ENCODE measurements around the gene SHROOM3. TPM values are rescaled to one million over a fixed set of nuclear protein-coding genes. Genes with fewer than 3 reads are reported as not detected.

The SHROOM3 gene
- polyA plus RNA-seq, 1 experiment: 9.5 TPM

- no peak overlapping the region for H3K4me3 ChIP-seq (ENCODE audit: low read depth, low read length)
- no peaks in the 10 kb centered on the region for H3K9me3 ChIP-seq (ENCODE audit: control insufficient read depth, insufficient read depth, low read length)
- POLR2A ChIA-PET: no interaction called here
- CTCF ChIA-PET: interaction anchor here (0.6 to 1.4 kb wide), 3 partner anchors 15 to 44 kb away, joined by 3 to 5 read pairs (median 4); no protein-coding TSS in a partner anchor
- no peak for DNase-seq (ENCODE audit: low read depth, low spot score)
- no peak for TF ChIP-seq CTCF (IDR thresholded peaks at IDR 0.05; ENCODE audit: low read depth, low read length)
- peaks cover 10% of the 10 kb centered on the region for H3K27me3 ChIP-seq (ENCODE audit: control insufficient read depth, insufficient read depth, low read length)
- H3K27ac ChIP-seq (ENCODE audit: low read depth, low read length): no peak overlapping the region
Observed at GRCh38 chr4:76488888-76489685, 54.1 kb downstream of the SHROOM3 start.

DNA sequence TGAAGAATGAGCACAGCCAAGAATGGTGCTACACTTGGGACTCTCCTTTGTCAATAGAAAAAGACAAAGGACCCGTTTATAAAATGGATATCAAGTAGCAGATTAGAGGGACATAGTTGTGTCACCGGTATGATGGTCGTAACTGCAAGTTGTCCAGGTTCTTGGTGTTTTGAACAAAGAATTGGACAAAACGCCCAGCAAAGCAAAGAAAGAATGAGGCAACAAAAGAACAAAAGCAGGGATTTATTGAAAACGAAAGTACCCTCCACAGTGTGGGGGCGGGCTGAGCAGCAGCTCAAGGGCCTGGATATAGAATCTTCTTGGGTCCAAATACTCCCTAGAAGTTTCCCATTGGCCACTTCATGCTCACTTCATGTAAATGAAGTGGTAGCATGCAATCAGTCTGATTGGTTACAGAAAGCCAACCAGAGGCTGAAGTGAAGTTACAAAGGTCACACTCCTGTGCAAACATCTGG is 54.7 kb downstream of the SHROOM3 start:
- H3K27ac ChIP-seq (ENCODE audit: low read depth, low read length): no peak overlapping the region
- ChIA-PET CTCF (interaction anchor here (0.6 to 1.0 kb wide), 2 partner anchors 15 to 45 kb away, joined by 3 to 4 read pairs; no protein-coding TSS in a partner anchor), POLR2A (no interaction called here)
- no peak for DNase-seq (ENCODE audit: low read depth, low spot score)
- no peak overlapping the region for H3K4me3 ChIP-seq (ENCODE audit: low read depth, low read length)
- H3K9me3 ChIP-seq (ENCODE audit: control insufficient read depth, insufficient read depth, low read length): no peaks in the 10 kb centered on the region
- TF ChIP-seq CTCF (IDR thresholded peaks at IDR 0.05; ENCODE audit: low read depth, low read length): no peak
- H3K27me3 ChIP-seq (ENCODE audit: control insufficient read depth, insufficient read depth, low read length): peaks cover 14% of the 10 kb centered on the region

- no peak overlapping the region for H3K4me3 ChIP-seq (ENCODE audit: low read depth, low read length)
- peaks cover 17% of the 10 kb centered on the region for H3K27me3 ChIP-seq (ENCODE audit: control insufficient read depth, insufficient read depth, low read length)
- no peaks in the 10 kb centered on the region for H3K9me3 ChIP-seq (ENCODE audit: control insufficient read depth, insufficient read depth, low read length)
- no peak for TF ChIP-seq CTCF (IDR thresholded peaks at IDR 0.05; ENCODE audit: low read depth, low read length)
- ChIA-PET POLR2A (no interaction called here), CTCF (interaction anchor here (1.6 to 2.0 kb wide), 2 partner anchors 12 to 312 kb away, joined by 3 to 8 read pairs; no protein-coding TSS in a partner anchor)
- no peak for DNase-seq (ENCODE audit: low read depth, low spot score)
- no peak overlapping the region for H3K27ac ChIP-seq (ENCODE audit: low read depth, low read length)
Observed at GRCh38 chr4:76492055-76492454, 57.0 kb downstream of the SHROOM3 start.

- TF ChIP-seq CTCF (IDR thresholded peaks at IDR 0.05; ENCODE audit: low read depth, low read length): no peak
- ChIA-PET POLR2A (interaction anchor here (0.7 kb wide), 1 partner anchor 220 kb away, joined by 5 read pairs; no protein-coding TSS in a partner anchor), CTCF (interaction anchor here (0.7 kb wide), 2 partner anchors 10 to 863 kb away, joined by 3 read pairs; no protein-coding TSS in a partner anchor)
- H3K27ac ChIP-seq (ENCODE audit: low read depth, low read length): no peak overlapping the region
- no peak for DNase-seq (ENCODE audit: low read depth, low spot score)
- H3K27me3 ChIP-seq (ENCODE audit: control insufficient read depth, insufficient read depth, low read length): peaks cover 14% of the 10 kb centered on the region
- no peak overlapping the region for H3K4me3 ChIP-seq (ENCODE audit: low read depth, low read length)
- no peaks in the 10 kb centered on the region for H3K9me3 ChIP-seq (ENCODE audit: control insufficient read depth, insufficient read depth, low read length)
Observed at GRCh38 chr4:76494243-76494642, 59.2 kb downstream of the SHROOM3 start.
